Esophagus muscularis mucosa (tissue), 4 donors: ENCODE data around the gene ATP4A.

ENCODE experiments used
- CTCF ChIP-seq, 3 experiments: fragments of 200-600 bp in 2 of 3; fragments of 450-650 bp in 1 of 3; sonication (generic) in 2 of 3; IDR thresholded peaks; one replicate each; pipeline ENCODE4 v1.5.1; 2017 to 2019; ENCODE audit warnings: antibody characterized with exemption in 3 of 3, mild to moderate bottlenecking in 2 of 3, moderate library complexity in 1 of 3
- EP300 ChIP-seq: sonication (generic); formaldehyde crosslinking; IDR thresholded peaks from one replicate; pipeline ENCODE4 v1.6.1; 2017; ENCODE audit warnings: antibody characterized with exemption
- POLR2A ChIP-seq: fragments of 450-650 bp; IDR thresholded peaks from one replicate; pipeline ENCODE4 v1.6.1; 2017; ENCODE audit warnings: antibody characterized with exemption, moderate library complexity, mild to moderate bottlenecking, low read depth
- POLR2AphosphoS5 ChIP-seq, 2 donors: sonication (generic); formaldehyde crosslinking; IDR thresholded peaks; one replicate each; pipeline ENCODE4 v1.6.1; 2017; ENCODE audit warnings: antibody characterized with exemption in 2 of 2

- TF ChIP-seq POLR2A, result no peak
- TF ChIP-seq POLR2AphosphoS5 (IDR thresholded peaks at IDR 0.05), result no peak
- TF ChIP-seq CTCF (IDR thresholded peaks at IDR 0.05), result no peak
- no peak for TF ChIP-seq EP300
Measured at GRCh38 chr19:35539314-35539713, 24.1 kb downstream of the ATP4A start.
